Measurements from ENCODE around the gene SLC10A7.

Gene SLC10A7

GRCh38 chr4:146252969-146253611 lies 268.6 kb downstream of the SLC10A7 start:
- DNase-seq: no peak

- no peak for DNase-seq
Measured at GRCh38 chr4:146247356-146247755, 274.4 kb downstream of the SLC10A7 start.

- DNase-seq: no peak
Measured at GRCh38 chr4:146246381-146246780, 275.4 kb downstream of the SLC10A7 start.

GRCh38 chr4:146245850-146246249 lies 275.9 kb downstream of the SLC10A7 start:
- no peak for DNase-seq

- no peak for DNase-seq
Measured at GRCh38 chr4:146245246-146245645, 276.5 kb downstream of the SLC10A7 start.

GRCh38 chr4:146244496-146244895 lies 277.2 kb downstream of the SLC10A7 start:
- DNase-seq: no peak

GRCh38 chr4:146243883-146244277 lies 277.9 kb downstream of the SLC10A7 start:
- no peak for DNase-seq

- peak; percentile 41 for DNase-seq
Measured at GRCh38 chr4:146243141-146243882, 278.4 kb downstream of the SLC10A7 start.

GRCh38 chr4:146238107-146238506 lies 283.6 kb downstream of the SLC10A7 start:
- no peak for DNase-seq

GRCh38 chr4:146237092-146237491 lies 284.6 kb downstream of the SLC10A7 start:
- no peak for DNase-seq

- DNase-seq: no peak
Measured at GRCh38 chr4:146236216-146236615, 285.5 kb downstream of the SLC10A7 start.

GRCh38 chr4:146235654-146236177 lies 286.0 kb downstream of the SLC10A7 start:
- DNase-seq: peak; percentile 64

- peak; percentile 22 for DNase-seq
Measured at GRCh38 chr4:146232131-146232722, 289.5 kb downstream of the SLC10A7 start.

GRCh38 chr4:146229406-146229805 lies 292.3 kb downstream of the SLC10A7 start:
- no peak for DNase-seq

- no peak for DNase-seq
Measured at GRCh38 chr4:146224326-146224966, 297.3 kb downstream of the SLC10A7 start.

- peak; percentile 77 for DNase-seq
Measured at GRCh38 chr4:146222313-146222712, 299.4 kb downstream of the SLC10A7 start.

- DNase-seq: no peak
Measured at GRCh38 chr4:146214238-146214637, 307.5 kb downstream of the SLC10A7 start, which contains the start of gene REELD1. Gene REELD1 (plus strand): TSS chr4:146214538. CDS start chr4:146216953, 2,415 bp downstream.

GRCh38 chr4:146212781-146213180 lies 309.0 kb downstream of the SLC10A7 start:
- DNase-seq: no peak

- DNase-seq: no peak
Measured at GRCh38 chr4:146211440-146211839, 310.3 kb downstream of the SLC10A7 start.

- DNase-seq: no peak
Measured at GRCh38 chr4:146210890-146211289, 310.9 kb downstream of the SLC10A7 start.

- DNase-seq: no peak
Measured at GRCh38 chr4:146207410-146207809, 314.3 kb downstream of the SLC10A7 start.
